ENCODE data around the gene ZNF282.

GRCh38 chr7:149245744-149246143, 50.4 kb downstream of the ZNF282 start:
- TF ChIP-seq CTCF (IDR thresholded peaks at IDR 0.05; ENCODE audit: low read depth, low read length): no peak
- TF ChIP-seq EZH2phosphoT487 (IDR thresholded peaks at IDR 0.05; ENCODE audit: low read depth): no peak

Measured in OCI-LY3 (cell line).